AG04450 (cell line): ENCODE results near the gene CLDND1. TPM values are rescaled to one million over a fixed set of nuclear protein-coding genes. Genes with fewer than 3 reads are reported as not detected.

ENCODE experiments used
- CTCF ChIA-PET: fragments of 300-600, 350-600 bp; formaldehyde crosslinking; extraction: SDS; loops from one replicate; lab custom pipeline; 2022; ENCODE audit warnings: antibody characterized with exemption, inconsistent platforms; lab: Charles Lee
- POLR2A ChIA-PET: fragments of 350-600 bp; formaldehyde crosslinking; extraction: SDS; loops from one replicate; lab custom pipeline; 2021; ENCODE audit warnings: antibody characterized with exemption, inconsistent platforms; lab: Yijun Ruan, JAX
- DNase-seq: peaks from one replicate; pipeline ENCODE4 v3.0.0-alpha.2; 2011; ENCODE audit warnings: low read depth, low spot score
- H3K27ac ChIP-seq: one replicate; pipeline ENCODE4 v1.5.1; 2012; ENCODE audit warnings: low read depth, low read length, control low read depth
- H3K27me3 ChIP-seq: one replicate; pipeline ENCODE4 v1.6.0; 2012; ENCODE audit warnings: low read length; ENCODE audit not compliant: control insufficient read depth, insufficient read depth
- H3K4me3 ChIP-seq: 2 replicates; pipeline ENCODE4 v1.5.1; 2011; ENCODE audit warnings: mild to moderate bottlenecking, low read depth, low read length, control low read depth
- H3K9me3 ChIP-seq: 2 replicates; pipeline ENCODE4 v1.5.1; 2012; ENCODE audit warnings: low read length; ENCODE audit not compliant: control insufficient read depth, insufficient read depth
- polyA plus RNA-seq: library from polyadenylated mRNA; depleted of rRNA; stranded (reverse); fragments of >200 nt; gene quantifications from 2 replicates; pipeline ENCODE4 v1.2.3, GENCODE V29; 2011
- TF ChIP-seq, protein P1 (sequence below): IDR thresholded peaks from 2 replicates; pipeline ENCODE4 v1.5.1; 2011; ENCODE audit warnings: low read depth, low read length, control low read depth, inconsistent platforms

CLDND1 gene
- polyA plus RNA-seq, 1 experiment, result 129 TPM

- Histone ChIP-seq H3K27ac (no peak overlapping the region), H3K4me3 (no peak overlapping the region), H3K9me3 (no peaks in the 10 kb centered on the region), H3K27me3 (peaks cover 6% of the 10 kb centered on the region)
- TF ChIP-seq, protein P1, sequence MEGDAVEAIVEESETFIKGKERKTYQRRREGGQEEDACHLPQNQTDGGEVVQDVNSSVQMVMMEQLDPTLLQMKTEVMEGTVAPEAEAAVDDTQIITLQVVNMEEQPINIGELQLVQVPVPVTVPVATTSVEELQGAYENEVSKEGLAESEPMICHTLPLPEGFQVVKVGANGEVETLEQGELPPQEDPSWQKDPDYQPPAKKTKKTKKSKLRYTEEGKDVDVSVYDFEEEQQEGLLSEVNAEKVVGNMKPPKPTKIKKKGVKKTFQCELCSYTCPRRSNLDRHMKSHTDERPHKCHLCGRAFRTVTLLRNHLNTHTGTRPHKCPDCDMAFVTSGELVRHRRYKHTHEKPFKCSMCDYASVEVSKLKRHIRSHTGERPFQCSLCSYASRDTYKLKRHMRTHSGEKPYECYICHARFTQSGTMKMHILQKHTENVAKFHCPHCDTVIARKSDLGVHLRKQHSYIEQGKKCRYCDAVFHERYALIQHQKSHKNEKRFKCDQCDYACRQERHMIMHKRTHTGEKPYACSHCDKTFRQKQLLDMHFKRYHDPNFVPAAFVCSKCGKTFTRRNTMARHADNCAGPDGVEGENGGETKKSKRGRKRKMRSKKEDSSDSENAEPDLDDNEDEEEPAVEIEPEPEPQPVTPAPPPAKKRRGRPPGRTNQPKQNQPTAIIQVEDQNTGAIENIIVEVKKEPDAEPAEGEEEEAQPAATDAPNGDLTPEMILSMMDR, result no peak
- ChIA-PET CTCF (no interaction called here), POLR2A (no interaction called here)
- no peak for DNase-seq
These were observed 8.0 kb upstream of the CLDND1 start for GRCh38 chr3:98530676-98531075.

GRCh38 chr3:98529856-98530459 is 7.3 kb upstream of the CLDND1 start:
- TF ChIP-seq, protein P1, result no peak
- no peak for DNase-seq
- Histone ChIP-seq H3K9me3 (no peaks in the 10 kb centered on the region), H3K27ac (no peak overlapping the region), H3K27me3 (peaks cover 6% of the 10 kb centered on the region), H3K4me3 (no peak overlapping the region)
- ChIA-PET POLR2A (no interaction called here), CTCF (no interaction called here)

DNA sequence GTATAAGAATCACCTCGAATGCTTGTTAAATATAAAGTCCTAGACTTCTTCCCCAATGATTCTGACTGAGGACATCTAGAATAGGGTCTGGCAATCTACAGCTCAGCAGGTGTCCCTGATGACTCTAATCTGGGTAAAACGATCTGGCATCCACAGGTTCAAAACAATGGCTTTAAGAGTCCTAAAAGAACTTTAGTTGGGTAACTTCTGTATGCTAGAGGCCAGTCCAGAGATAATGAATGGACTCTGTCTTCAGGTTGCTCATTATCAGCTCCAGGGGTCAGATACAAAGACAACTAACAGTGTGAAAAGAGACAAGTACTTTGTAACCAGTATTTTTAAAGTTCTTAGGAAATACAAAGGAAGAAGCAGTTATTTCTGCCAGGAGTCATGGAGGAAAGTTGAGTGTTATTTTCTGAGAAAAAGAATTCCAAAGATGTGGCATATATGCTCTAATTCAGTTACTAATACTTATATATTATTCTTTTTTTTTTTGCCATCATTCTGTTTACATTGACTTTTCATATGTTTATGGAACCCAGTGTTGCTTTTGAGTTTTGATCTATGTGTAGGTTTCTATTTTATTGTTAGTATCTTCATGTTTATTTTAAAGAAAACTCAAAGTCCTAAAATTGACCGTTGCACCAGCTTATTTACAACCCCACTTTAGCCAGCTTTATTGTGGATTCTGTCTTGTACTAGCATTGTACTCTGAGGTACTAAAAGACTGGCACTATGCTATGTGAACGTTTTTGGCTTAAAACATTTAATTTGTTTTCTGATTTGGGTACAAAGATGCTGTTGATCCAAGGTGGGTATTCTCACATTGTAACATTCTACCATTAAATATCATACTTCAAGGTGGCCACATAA is 6.0 kb upstream of the CLDND1 start:
- TF ChIP-seq, protein P1, result no peak
- ChIA-PET POLR2A (no interaction called here), CTCF (no interaction called here)
- Histone ChIP-seq H3K27me3 (peaks cover 6% of the 10 kb centered on the region), H3K27ac (no peak overlapping the region), H3K4me3 (no peak overlapping the region), H3K9me3 (no peaks in the 10 kb centered on the region)
- DNase-seq, result no peak

DNA sequence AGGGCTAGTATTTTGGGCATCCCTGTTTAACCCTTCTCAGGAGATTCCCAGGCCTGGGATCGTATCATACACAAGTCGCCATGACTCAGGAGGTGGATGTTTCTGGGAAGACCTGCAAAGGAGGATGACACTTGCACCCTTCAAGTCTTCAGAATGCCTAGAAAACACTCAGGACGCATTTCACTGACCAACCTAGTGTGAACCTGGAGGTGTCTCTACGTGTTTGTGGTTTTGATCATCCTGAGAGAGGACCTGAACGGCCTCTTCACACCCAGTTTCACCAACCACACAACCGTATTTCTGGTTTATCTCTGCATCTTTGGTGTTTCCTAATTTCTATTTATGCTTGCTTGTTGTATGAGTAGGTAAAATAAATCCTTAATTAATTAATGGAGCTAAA is 2.8 kb upstream of the CLDND1 start:
- Histone ChIP-seq H3K4me3 (no peak overlapping the region), H3K27me3 (no peaks in the 10 kb centered on the region), H3K9me3 (no peaks in the 10 kb centered on the region), H3K27ac (no peak overlapping the region)
- ChIA-PET POLR2A (no interaction called here), CTCF (no interaction called here)
- TF ChIP-seq, protein P1, result no peak
- no peak for DNase-seq
